Sigmoid colon (tissue), 7 donors: ENCODE results near the gene LRP8. TPM values are rescaled to one million over a fixed set of nuclear protein-coding genes. Genes with fewer than 3 reads are reported as not detected.

Experiments used
- DNase-seq: peaks from one replicate; pipeline ENCODE4 v3.0.0-alpha.2; 2019
- H3K27ac ChIP-seq, 4 donors: fragments of 200-600 bp; sonication (generic); one replicate each; pipeline ENCODE4 v1.5.1; 2016 to 2019; ENCODE audit warnings: mild to moderate bottlenecking in 1 of 4
- H3K27me3 ChIP-seq, 3 donors: fragments of 200-600 bp; sonication (generic); one replicate each; pipeline ENCODE4 v1.5.1; 2019; ENCODE audit warnings: mild to moderate bottlenecking in 1 of 3
- H3K36me3 ChIP-seq, 4 donors: fragments of 200-600 bp; sonication (generic); one replicate each; pipeline ENCODE4 v1.5.1; 2016 to 2019
- H3K4me1 ChIP-seq, 4 donors: fragments of 200-600 bp; sonication (generic); one replicate each; pipeline ENCODE4 v1.5.1; 2017 to 2019
- H3K4me3 ChIP-seq, 4 donors: fragments of 200-600 bp; sonication (generic); one replicate each; pipeline ENCODE4 v1.5.1; 2017 to 2019; ENCODE audit warnings: mild to moderate bottlenecking in 2 of 4, moderate library complexity in 1 of 4
- H3K9me3 ChIP-seq, 4 donors: fragments of 200-600 bp in 3 of 4; sonication (generic) in 3 of 4; one replicate each; pipeline versions ENCODE4 v1.5.1 to v1.6.1; 2013 to 2019
- CTCF ChIP-seq, 4 experiments: fragments of 450-650 bp in 3 of 4; fragments of 200-600 bp in 1 of 4; IDR thresholded peaks; one replicate each; pipeline ENCODE4 v1.5.1; 2016 to 2019; ENCODE audit warnings: antibody characterized with exemption in 4 of 4, mild to moderate bottlenecking in 3 of 4, moderate library complexity in 2 of 4
- EP300 ChIP-seq, 4 donors: sonication (generic); formaldehyde crosslinking; IDR thresholded peaks; one replicate each; pipeline ENCODE4 v1.6.1; 2017; ENCODE audit warnings: antibody characterized with exemption in 4 of 4
- POLR2A ChIP-seq, 2 donors: fragments of 450-650 bp; IDR thresholded peaks; one replicate each; pipeline ENCODE4 v1.6.1; 2016; ENCODE audit warnings: antibody characterized with exemption in 2 of 2, mild to moderate bottlenecking in 2 of 2, moderate library complexity in 2 of 2
- POLR2AphosphoS5 ChIP-seq, 4 donors: sonication (generic); formaldehyde crosslinking; IDR thresholded peaks; one replicate each; pipeline ENCODE4 v1.6.1; 2017; ENCODE audit warnings: antibody characterized with exemption in 4 of 4
- WGBS, 2 donors: extraction: QIAGEN DNeasy Blood & Tissue Kit; methylation state at CpG; one replicate each; pipeline ENCODE4 v1.1.7; 2013; 5-methylcytosine and 5-hydroxymethylcytosine counted together
- intact Hi-C: fragments of 100-400 bp; cut with DNase I; formaldehyde crosslinking; loops from one replicate; pipeline ENCODE4 v1.15.1; 2023
- polyA plus RNA-seq, 3 donors: library from polyadenylated mRNA; stranded (reverse); fragments of 200-250 nt; gene quantifications; one replicate each; pipeline ENCODE4 v1.2.3, GENCODE V29; 2013
- total RNA-seq, 4 donors: library from RNA; depleted of rRNA; stranded (reverse); fragments of >200 nt; gene quantifications; one replicate each; pipeline ENCODE4 v1.1.0, GENCODE V29; 2016
- donor health status: healthy with polysubstance abuse.
- donor health status: Bipolar disorder and iron deficiency.
- donor health status: healthy.

LRP8 gene
- total and polyA plus RNA-seq, 7 donors = 0.69 to 7.8 (median 1.2) TPM

DNA sequence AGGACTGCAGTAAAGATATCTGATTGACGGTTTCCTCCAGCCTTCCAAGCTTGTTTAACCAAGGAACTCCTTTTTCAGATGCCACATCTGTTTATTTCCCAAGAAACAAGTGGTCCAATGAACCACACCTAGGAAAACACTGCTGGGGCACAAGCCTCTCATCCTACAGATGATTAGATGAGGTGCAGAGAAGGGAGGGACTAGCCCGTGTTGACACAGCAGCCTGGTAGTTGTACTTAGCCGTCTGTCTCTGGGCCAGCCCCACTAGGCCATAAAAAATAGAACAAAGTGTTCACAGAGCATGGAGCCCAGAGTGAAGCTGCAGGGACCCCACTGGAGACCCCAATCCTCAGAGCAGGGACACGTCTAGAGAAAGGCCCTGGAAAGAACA lies 32.1 kb downstream of the LRP8 start:
- TF ChIP-seq POLR2AphosphoS5 (IDR thresholded peaks at IDR 0.05) (no peak), POLR2A (IDR thresholded peaks at IDR 0.05) (no peak), EP300 (IDR thresholded peaks at IDR 0.05) (no peak), CTCF (IDR thresholded peaks at IDR 0.05) (no peak)
- no peak overlapping the region for H3K27ac ChIP-seq
- intact Hi-C loops = no loop called here
- no peaks in the 10 kb centered on the region for H3K27me3 ChIP-seq
- H3K9me3 ChIP-seq = no peaks in the 10 kb centered on the region
- H3K4me3 ChIP-seq = no peak overlapping the region
- H3K4me1 ChIP-seq = peaks cover 0 to 8% (median 0%) of the 10 kb centered on the region in 4 donors
- WGBS, 2 donors = 16 to 50% methylated on average over 4 of the region's 4 CpGs
- no peak for DNase-seq
- H3K36me3 ChIP-seq = no peaks in the 10 kb centered on the region

DNA sequence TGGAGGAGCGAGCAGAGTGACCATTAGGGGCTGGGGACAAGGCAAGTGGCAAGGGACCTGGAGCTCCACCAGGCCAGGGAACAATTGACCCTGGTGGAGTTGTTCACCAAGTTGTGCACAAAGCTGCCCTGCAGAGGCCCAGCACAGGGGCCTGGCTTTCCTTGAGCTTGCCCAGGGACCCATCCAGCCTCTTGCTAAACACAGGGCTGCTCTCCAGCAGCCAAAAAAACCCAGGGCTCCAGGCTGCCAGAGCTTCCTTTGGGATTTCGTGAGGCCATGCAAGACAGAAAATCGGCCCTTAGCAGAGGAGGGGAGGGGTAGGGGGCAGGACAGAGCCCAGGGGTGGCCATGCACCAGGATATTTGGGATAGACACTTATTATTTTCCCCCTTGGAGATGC lies 32.6 kb downstream of the LRP8 start:
- H3K4me1 ChIP-seq = peaks cover 0 to 8% (median 0%) of the 10 kb centered on the region in 4 donors

GRCh38 chr1:53294567-53294966 lies 33.3 kb downstream of the LRP8 start:
- TF ChIP-seq EP300 (IDR thresholded peaks at IDR 0.05) (no peak), POLR2A (IDR thresholded peaks at IDR 0.05) (no peak), POLR2AphosphoS5 (IDR thresholded peaks at IDR 0.05) (no peak), CTCF (IDR thresholded peaks at IDR 0.05) (no peak)
- no peak for DNase-seq
- Histone ChIP-seq H3K36me3 (no peaks in the 10 kb centered on the region), H3K27me3 (no peaks in the 10 kb centered on the region), H3K27ac (no peak overlapping the region), H3K4me1 (peaks cover 0 to 8% (median 0%) of the 10 kb centered on the region in 4 donors), H3K4me3 (no peak overlapping the region), H3K9me3 (no peaks in the 10 kb centered on the region)
- intact Hi-C loops = no loop called here
- 75 to 88% methylated on average over 9 of the region's 9 CpGs for WGBS, 2 donors

More for the DNA sequence above, 32.6 kb downstream of the LRP8 start:
- intact Hi-C loops = no loop called here
- WGBS, 2 donors = 50 to 76% methylated on average over 3 of the region's 3 CpGs
- H3K27ac ChIP-seq = no peak overlapping the region
- H3K4me3 ChIP-seq = no peak overlapping the region
- DNase-seq = no peak
- no peaks in the 10 kb centered on the region for H3K27me3 ChIP-seq
- TF ChIP-seq POLR2A (IDR thresholded peaks at IDR 0.05) (no peak), EP300 (IDR thresholded peaks at IDR 0.05) (no peak), CTCF (IDR thresholded peaks at IDR 0.05) (no peak), POLR2AphosphoS5 (IDR thresholded peaks at IDR 0.05) (no peak)
- no peaks in the 10 kb centered on the region for H3K36me3 ChIP-seq
- no peaks in the 10 kb centered on the region for H3K9me3 ChIP-seq

DNA sequence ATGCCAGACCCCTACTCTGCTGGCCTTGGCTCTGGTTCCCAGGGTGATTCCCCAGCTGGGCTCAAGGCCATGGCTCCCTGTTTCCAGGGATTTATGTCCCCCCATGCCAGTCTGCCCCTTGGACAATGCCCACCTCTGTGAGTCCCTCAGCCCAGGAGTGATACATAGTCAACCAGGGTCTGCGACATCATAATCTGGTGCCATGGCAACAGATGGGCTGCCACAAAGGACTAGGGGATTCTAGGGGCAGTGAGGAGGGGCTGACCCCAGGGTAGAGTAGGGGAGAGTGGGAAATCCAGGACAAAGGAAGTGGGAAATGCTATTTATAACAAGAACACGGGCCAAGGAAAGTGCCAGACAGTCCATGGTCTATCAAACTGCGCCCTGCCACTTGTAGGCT lies 33.8 kb downstream of the LRP8 start:
- H3K4me3 ChIP-seq = no peak overlapping the region
- H3K4me1 ChIP-seq = peaks cover 0 to 8% (median 0%) of the 10 kb centered on the region in 4 donors
- DNase-seq = no peak
- no peaks in the 10 kb centered on the region for H3K27me3 ChIP-seq
- H3K36me3 ChIP-seq = no peaks in the 10 kb centered on the region
- H3K27ac ChIP-seq = no peak overlapping the region
- H3K9me3 ChIP-seq = no peaks in the 10 kb centered on the region
- TF ChIP-seq CTCF (IDR thresholded peaks at IDR 0.05) (no peak), EP300 (IDR thresholded peaks at IDR 0.05) (no peak), POLR2A (IDR thresholded peaks at IDR 0.05) (no peak), POLR2AphosphoS5 (IDR thresholded peaks at IDR 0.05) (no peak)
- WGBS, 2 donors = 87 to 89% methylated on average over 3 of the region's 3 CpGs
- intact Hi-C loops = no loop called here

- H3K4me3 ChIP-seq = no peak overlapping the region
- H3K4me1 ChIP-seq = peaks cover 0 to 8% (median 0%) of the 10 kb centered on the region in 4 donors
- intact Hi-C loops = no loop called here
- no peaks in the 10 kb centered on the region for H3K9me3 ChIP-seq
- H3K27me3 ChIP-seq = no peaks in the 10 kb centered on the region
- no peak overlapping the region for H3K27ac ChIP-seq
- DNase-seq = no peak
- H3K36me3 ChIP-seq = no peaks in the 10 kb centered on the region
- TF ChIP-seq POLR2AphosphoS5 (IDR thresholded peaks at IDR 0.05) (no peak), EP300 (IDR thresholded peaks at IDR 0.05) (no peak), CTCF (IDR thresholded peaks at IDR 0.05) (no peak), POLR2A (IDR thresholded peaks at IDR 0.05) (no peak)
- 51 to 53% methylated on average over 2 of the region's 2 CpGs for WGBS, 2 donors
These were observed 34.7 kb downstream of the LRP8 start for GRCh38 chr1:53293123-53293522.
